Fibroblast of lung (primary cell): ENCODE measurements around the gene ACADM. TPM values are rescaled to one million over a fixed set of nuclear protein-coding genes. Genes with fewer than 3 reads are reported as not detected.

Experiments used
- DNase-seq, 2 donors: peaks; one replicate each; pipeline versions ENCODE4 v3.0.0 to v3.0.0-alpha.2; 2010; ENCODE audit warnings: low read depth in 2 of 2
- H2AFZ ChIP-seq: 2 replicates; pipeline ENCODE4 v1.5.1; 2012; ENCODE audit warnings: low read length, control low read depth, inconsistent platforms
- H3K27ac ChIP-seq: 2 replicates; pipeline ENCODE4 v1.5.1; 2011; ENCODE audit warnings: low read length, control low read depth; ENCODE audit not compliant: insufficient read depth
- H3K27me3 ChIP-seq: 2 replicates; pipeline ENCODE4 v1.5.1; 2011; ENCODE audit warnings: mild to moderate bottlenecking, low read length; ENCODE audit not compliant: control insufficient read depth, insufficient read depth
- H3K36me3 ChIP-seq: 2 replicates; pipeline ENCODE4 v1.5.1; 2011; ENCODE audit warnings: low read length; ENCODE audit not compliant: control insufficient read depth, insufficient read depth
- H3K4me1 ChIP-seq: 2 replicates; pipeline ENCODE4 v1.5.1; 2011; ENCODE audit warnings: low read length; ENCODE audit not compliant: control insufficient read depth, insufficient read depth; ENCODE audit errors: extremely low read depth
- H3K4me2 ChIP-seq: 2 replicates; pipeline ENCODE4 v1.5.1; 2011; ENCODE audit warnings: low read length, control low read depth; ENCODE audit not compliant: insufficient read depth; ENCODE audit errors: extremely low read depth
- H3K4me3 ChIP-seq, 4 experiments: fragments of 200-600 bp in 1 of 4; sonication (generic) in 1 of 4; replicated peaks in 1 of 4; 2 replicates each; pipeline ENCODE4 v1.5.1; 2011 to 2016; ENCODE audit warnings: low read length in 4 of 4, low read depth in 3 of 4, mild to moderate bottlenecking in 3 of 4, control low read depth in 2 of 4, inconsistent platforms in 1 of 4, mixed read lengths in 1 of 4; ENCODE audit not compliant: insufficient read depth in 1 of 4; ENCODE audit errors: control extremely low read depth in 1 of 4
- H3K79me2 ChIP-seq: 2 replicates; pipeline ENCODE4 v1.5.1; 2012; ENCODE audit warnings: mild to moderate bottlenecking, low read length, inconsistent platforms; ENCODE audit not compliant: control insufficient read depth, insufficient read depth
- H3K9ac ChIP-seq: 2 replicates; pipeline ENCODE4 v1.5.1; 2011; ENCODE audit warnings: mild to moderate bottlenecking, low read length, control low read depth; ENCODE audit not compliant: insufficient read depth
- H3K9me3 ChIP-seq: 2 replicates; pipeline ENCODE4 v1.5.1; 2012; ENCODE audit warnings: low read depth, low read length; ENCODE audit not compliant: control insufficient read depth, insufficient read depth
- H4K20me1 ChIP-seq: 2 replicates; pipeline ENCODE4 v1.5.1; 2011; ENCODE audit warnings: low read length; ENCODE audit not compliant: control insufficient read depth, insufficient read depth; ENCODE audit errors: extremely low read depth
- CTCF ChIP-seq, 2 donors: IDR thresholded peaks in 1 of 2; conservative IDR thresholded peaks in 1 of 2; 1 replicate in 1 of 2; 2 replicates in 1 of 2; pipeline ENCODE4 v1.5.1; 2011 to 2012; ENCODE audit warnings: low read length in 2 of 2, control low read depth in 1 of 2, inconsistent platforms in 1 of 2, low read depth in 1 of 2, mild to moderate bottlenecking in 1 of 2
- EZH2 ChIP-seq: IDR thresholded peaks from 2 replicates; pipeline ENCODE4 v1.5.1; 2012; ENCODE audit warnings: low read length, control low read depth, mild to moderate bottlenecking; ENCODE audit errors: missing control alignments
- polyA plus RNA-seq, 2 donors: library from polyadenylated mRNA; depleted of rRNA in 1 of 2; stranded (reverse) in 1 of 2; unstranded in 1 of 2; fragments of >200 nt; gene quantifications; 2 replicates each; pipeline ENCODE4 v1.2.1, GENCODE V29; 2011 to 2012; ENCODE audit warnings: missing spikeins in 1 of 2
- total RNA-seq: library from RNA; depleted of rRNA; stranded (reverse); fragments of >200 nt; gene quantifications from 2 replicates; pipeline ENCODE4 v1.2.1, GENCODE V29; 2014

ACADM gene
- total and polyA plus RNA-seq, 2 donors (not counting 1 experiment from before 2014, with no cell fraction given) = 29.9 TPM

- Histone ChIP-seq H3K9ac (no peak overlapping the region), H3K36me3 (peaks cover 2% of the 10 kb centered on the region), H3K4me2 (peak overlapping the region; percentile 44), H4K20me1 (peaks cover 2% of the 10 kb centered on the region), H3K4me1 (peaks cover 2% of the 10 kb centered on the region), H3K4me3 (peak overlapping the region; percentile 73 to 100 (median 80)), H3K27me3 (no peaks in the 10 kb centered on the region), H3K9me3 (no peaks in the 10 kb centered on the region), H3K27ac (no peak overlapping the region), H3K79me2 (peaks cover 56% of the 10 kb centered on the region), H2AFZ (no peak overlapping the region)
- TF ChIP-seq EZH2 (no peak), CTCF (conservative IDR thresholded peaks at IDR 0.05 in 1 of 2, IDR thresholded peaks at IDR 0.05 in 1 of 2; ENCODE audit: low read depth in 1 of 2, low read length in 2 of 2) (no peak)
- no peak for DNase-seq
These were observed 63.0 kb downstream of the ACADM start for GRCh38 chr1:75787524-75787923.

- H3K4me1 ChIP-seq = peaks cover 2% of the 10 kb centered on the region
- peaks cover 2% of the 10 kb centered on the region for H4K20me1 ChIP-seq
- no peak overlapping the region for H2AFZ ChIP-seq
- H3K79me2 ChIP-seq = peaks cover 56% of the 10 kb centered on the region
- H3K36me3 ChIP-seq = peaks cover 6% of the 10 kb centered on the region
- peak overlapping the region in 2 of 4 experiments; percentile 73 to 100 for H3K4me3 ChIP-seq
- DNase-seq = no peak
- no peak overlapping the region for H3K9ac ChIP-seq
- no peaks in the 10 kb centered on the region for H3K27me3 ChIP-seq
- TF ChIP-seq CTCF (conservative IDR thresholded peaks at IDR 0.05 in 1 of 2, IDR thresholded peaks at IDR 0.05 in 1 of 2; ENCODE audit: low read depth in 1 of 2, low read length in 2 of 2) (no peak), EZH2 (no peak)
- H3K4me2 ChIP-seq = peak overlapping the region; percentile 33
- H3K9me3 ChIP-seq = no peaks in the 10 kb centered on the region
- no peak overlapping the region for H3K27ac ChIP-seq
These were observed 65.5 kb downstream of the ACADM start for GRCh38 chr1:75789988-75790387.

GRCh38 chr1:75791022-75791421 lies 66.5 kb downstream of the ACADM start:
- no peaks in the 10 kb centered on the region for H3K9me3 ChIP-seq
- no peaks in the 10 kb centered on the region for H3K27me3 ChIP-seq
- H2AFZ ChIP-seq = no peak overlapping the region
- no peak overlapping the region for H3K9ac ChIP-seq
- no peak overlapping the region for H3K4me2 ChIP-seq
- H3K4me3 ChIP-seq = peak overlapping the region in 1 of 4 experiments; percentile 15
- peaks cover 8% of the 10 kb centered on the region for H3K36me3 ChIP-seq
- peaks cover 2% of the 10 kb centered on the region for H4K20me1 ChIP-seq
- DNase-seq = peak; percentile 45
- H3K27ac ChIP-seq = no peak overlapping the region
- TF ChIP-seq EZH2 (no peak), CTCF (conservative IDR thresholded peaks at IDR 0.05 in 1 of 2, IDR thresholded peaks at IDR 0.05 in 1 of 2; ENCODE audit: low read depth in 1 of 2, low read length in 2 of 2) (no peak)
- no peaks in the 10 kb centered on the region for H3K4me1 ChIP-seq
- peaks cover 56% of the 10 kb centered on the region for H3K79me2 ChIP-seq
